Progenitor cell of endocrine pancreas (in vitro differentiated cells): ENCODE measurements around the gene RNU1-4. TPM values are rescaled to one million over a fixed set of nuclear protein-coding genes. Genes with fewer than 3 reads are reported as not detected.
"Not testable (repeated sequence)": the region's sequence is repeated elsewhere in the genome, so short reads cannot be mapped to it uniquely, and the experiment has no call there.

Source experiments
- DNase-seq: peaks from one replicate; pipeline ENCODE4 v3.0.0; 2021; ENCODE audit warnings: low spot score; ENCODE audit not compliant: unreplicated experiment
- H3K27ac Mint-ChIP-seq: 2 replicates; pipeline ENCODE4 v1.8.0; 2021; ENCODE audit warnings: mild to moderate bottlenecking, moderate library complexity, mixed read lengths
- H3K27me3 Mint-ChIP-seq: 2 replicates; pipeline ENCODE4 v1.8.0; 2021; ENCODE audit warnings: mixed read lengths
- H3K36me3 Mint-ChIP-seq: 2 replicates; pipeline ENCODE4 v1.8.0; 2022; ENCODE audit warnings: mixed read lengths; ENCODE audit not compliant: insufficient read depth
- H3K4me1 Mint-ChIP-seq: 2 replicates; pipeline ENCODE4 v1.8.0; 2021; ENCODE audit warnings: low read depth, mixed read lengths
- H3K4me3 Mint-ChIP-seq: 2 replicates; pipeline ENCODE4 v1.8.0; 2021; ENCODE audit warnings: low read depth, mild to moderate bottlenecking, moderate library complexity, mixed read lengths
- H3K9me3 Mint-ChIP-seq: 2 replicates; pipeline ENCODE4 v1.8.0; 2021; ENCODE audit warnings: low read depth, mixed read lengths
- total RNA-seq: library from RNA; stranded (reverse); gene quantifications from 2 replicates; pipeline ENCODE4 v1.2.1, GENCODE V29; 2021
- TF ChIP-seq, protein P1 (sequence below): fragments of 200-600 bp; sonication (generic); IDR thresholded peaks from one replicate; pipeline ENCODE4 v1.5.0; 2021; ENCODE audit warnings: antibody characterized with exemption, mild to moderate bottlenecking; ENCODE audit not compliant: unreplicated experiment

Gene RNU1-4
- total RNA-seq, 1 donor from 2014 or later = 3,957 TPM

DNA sequence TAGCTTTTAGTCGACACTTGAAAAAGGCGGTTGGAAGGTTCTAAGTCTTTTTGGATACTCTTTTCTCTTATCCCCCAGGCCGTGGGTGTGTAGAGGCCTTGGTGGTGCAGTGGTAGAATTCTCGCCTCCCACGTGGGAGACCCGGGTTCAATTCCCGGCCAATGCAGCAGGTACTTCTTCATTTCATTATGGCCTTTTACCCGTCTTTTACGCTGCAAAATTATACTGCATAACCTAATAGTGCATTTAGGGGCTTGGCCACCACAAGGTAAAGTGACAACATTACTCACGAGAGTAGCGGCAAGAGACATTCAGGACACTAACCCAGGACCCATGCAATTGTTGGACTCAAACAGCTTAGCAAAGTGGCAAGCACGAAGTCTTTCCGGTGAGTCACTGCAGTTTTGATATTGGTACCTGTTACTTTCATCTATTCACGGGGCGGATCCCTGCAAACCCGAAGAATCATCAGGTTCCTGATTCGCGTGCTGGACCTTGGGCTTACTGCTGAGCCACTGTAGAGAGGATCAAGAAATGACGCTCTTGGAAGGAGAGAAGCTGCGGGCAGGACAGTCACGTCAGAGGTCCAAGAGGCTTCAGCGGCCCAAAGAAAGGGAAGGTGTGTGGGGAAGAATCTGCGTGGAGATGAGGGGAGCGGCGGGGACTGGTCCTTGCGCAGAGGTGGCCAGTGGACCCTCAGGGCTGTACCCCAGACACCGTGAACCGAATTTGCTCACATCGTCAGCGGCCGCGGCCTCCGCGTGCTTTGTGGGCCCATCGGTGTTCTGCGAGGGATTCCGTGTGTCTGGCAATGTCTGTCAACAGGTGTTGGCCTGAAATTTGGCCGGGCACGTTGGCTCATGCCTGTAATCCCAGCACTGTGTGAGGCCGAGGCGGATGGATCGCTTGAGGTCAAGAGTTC, 12.9 kb upstream of the RNU1-4 start:
- H3K36me3 Mint-ChIP-seq = no peaks in the 10 kb centered on the region
- TF ChIP-seq, protein P1, sequence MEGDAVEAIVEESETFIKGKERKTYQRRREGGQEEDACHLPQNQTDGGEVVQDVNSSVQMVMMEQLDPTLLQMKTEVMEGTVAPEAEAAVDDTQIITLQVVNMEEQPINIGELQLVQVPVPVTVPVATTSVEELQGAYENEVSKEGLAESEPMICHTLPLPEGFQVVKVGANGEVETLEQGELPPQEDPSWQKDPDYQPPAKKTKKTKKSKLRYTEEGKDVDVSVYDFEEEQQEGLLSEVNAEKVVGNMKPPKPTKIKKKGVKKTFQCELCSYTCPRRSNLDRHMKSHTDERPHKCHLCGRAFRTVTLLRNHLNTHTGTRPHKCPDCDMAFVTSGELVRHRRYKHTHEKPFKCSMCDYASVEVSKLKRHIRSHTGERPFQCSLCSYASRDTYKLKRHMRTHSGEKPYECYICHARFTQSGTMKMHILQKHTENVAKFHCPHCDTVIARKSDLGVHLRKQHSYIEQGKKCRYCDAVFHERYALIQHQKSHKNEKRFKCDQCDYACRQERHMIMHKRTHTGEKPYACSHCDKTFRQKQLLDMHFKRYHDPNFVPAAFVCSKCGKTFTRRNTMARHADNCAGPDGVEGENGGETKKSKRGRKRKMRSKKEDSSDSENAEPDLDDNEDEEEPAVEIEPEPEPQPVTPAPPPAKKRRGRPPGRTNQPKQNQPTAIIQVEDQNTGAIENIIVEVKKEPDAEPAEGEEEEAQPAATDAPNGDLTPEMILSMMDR = no peak
- peaks cover 2% of the 10 kb centered on the region for H3K4me1 Mint-ChIP-seq
- no peak for DNase-seq
- no peaks in the 10 kb centered on the region for H3K9me3 Mint-ChIP-seq
- no peak overlapping the region for H3K4me3 Mint-ChIP-seq
- no peaks in the 10 kb centered on the region for H3K27me3 Mint-ChIP-seq
- H3K27ac Mint-ChIP-seq = no peak overlapping the region

DNA sequence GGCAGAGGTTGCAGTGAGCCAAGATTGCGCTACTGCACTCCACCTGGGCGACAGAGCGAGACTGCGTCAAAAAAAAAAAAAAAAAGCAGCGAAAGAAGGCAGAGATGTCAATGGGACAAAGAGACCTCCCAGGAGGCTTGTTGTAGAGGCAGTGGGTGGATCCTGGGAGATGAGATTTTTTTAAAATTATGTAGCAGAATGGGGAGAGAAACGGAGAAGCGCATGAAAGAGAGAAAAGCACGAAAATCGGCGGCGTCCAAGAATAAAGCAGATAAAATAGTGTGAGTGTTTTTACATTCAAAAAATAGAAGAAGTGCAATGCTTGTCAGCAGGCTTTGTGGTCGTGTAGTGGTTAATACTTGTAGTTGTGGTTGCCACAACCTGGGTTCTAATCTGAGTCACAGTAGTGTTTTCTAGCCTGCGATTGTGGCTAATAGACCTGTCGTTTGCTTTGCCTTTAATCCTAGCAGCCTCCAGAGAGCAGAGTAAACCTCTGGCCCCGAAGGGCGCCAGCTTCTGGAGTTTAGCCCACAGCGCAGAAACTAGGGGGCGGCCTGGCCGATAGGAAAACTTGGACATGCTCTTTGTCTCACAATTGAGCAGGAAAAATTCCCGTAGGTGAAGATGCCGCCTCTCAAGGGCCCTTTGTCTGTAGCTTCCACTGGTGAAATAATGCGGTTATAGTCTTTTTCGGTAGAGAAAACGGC, 11.9 kb upstream of the RNU1-4 start:
- H3K27me3 Mint-ChIP-seq, H3K4me1 Mint-ChIP-seq, H3K4me3 Mint-ChIP-seq, H3K27ac Mint-ChIP-seq, H3K9me3 Mint-ChIP-seq, H3K36me3 Mint-ChIP-seq, DNase-seq: not testable (repeated sequence)

DNA sequence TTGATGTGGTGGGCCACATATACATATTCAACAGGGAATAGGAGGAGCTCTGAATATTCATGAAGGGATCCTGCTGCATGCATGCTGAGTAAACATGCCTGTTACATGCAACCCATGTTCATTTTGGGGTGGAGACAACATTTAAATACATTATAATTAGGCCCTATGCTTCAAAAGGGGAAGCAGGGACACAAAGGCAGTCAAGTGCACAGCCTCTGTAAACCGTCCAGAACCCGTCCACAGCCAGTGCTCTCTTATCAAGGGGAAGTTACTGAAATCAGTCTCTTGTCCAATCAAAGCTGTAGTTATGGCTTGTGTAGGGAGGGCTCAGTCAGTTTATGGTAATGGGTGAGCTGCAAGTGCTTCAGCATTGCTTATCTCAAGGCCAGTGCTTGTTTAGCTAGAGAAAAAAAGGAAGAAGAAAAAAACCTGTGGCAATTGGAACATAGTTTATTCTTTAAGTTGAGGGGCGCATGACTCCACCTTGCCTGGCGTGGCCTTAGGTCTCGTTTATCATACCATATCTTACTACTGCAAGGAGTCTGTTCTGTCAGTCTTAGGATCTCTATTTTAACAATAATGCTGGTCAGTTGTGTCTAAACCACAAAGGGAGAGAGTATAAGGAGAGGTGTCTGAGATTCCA, 7.9 kb upstream of the RNU1-4 start:
- not testable (repeated sequence) for H3K4me3 Mint-ChIP-seq, H3K9me3 Mint-ChIP-seq, H3K27me3 Mint-ChIP-seq, DNase-seq, H3K4me1 Mint-ChIP-seq, H3K36me3 Mint-ChIP-seq
- H3K27ac Mint-ChIP-seq = peak overlapping the region; percentile 73

DNA sequence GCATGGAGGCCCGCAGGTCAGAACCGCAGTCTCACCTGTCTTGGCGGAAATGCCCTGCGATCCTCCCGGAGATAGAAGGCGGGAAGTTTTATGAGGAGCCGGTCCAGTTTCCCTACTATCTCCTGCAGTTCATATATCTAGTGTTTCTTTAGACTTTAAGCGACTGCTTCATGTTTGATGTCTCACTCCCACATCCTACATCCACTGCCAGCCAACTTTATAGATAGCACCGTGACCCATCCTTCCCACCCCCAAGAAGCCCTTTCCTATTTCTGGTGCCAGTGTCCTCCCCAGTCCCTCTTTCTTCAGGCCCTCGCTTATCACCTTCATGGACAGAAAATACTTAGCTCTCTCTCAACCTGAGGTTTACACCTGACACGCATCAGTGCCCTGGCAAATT, 914 bp downstream of the RNU1-4 start:
- H3K9me3 Mint-ChIP-seq, H3K27me3 Mint-ChIP-seq, DNase-seq, H3K4me1 Mint-ChIP-seq, H3K4me3 Mint-ChIP-seq, H3K27ac Mint-ChIP-seq, H3K36me3 Mint-ChIP-seq: not testable (repeated sequence)

DNA sequence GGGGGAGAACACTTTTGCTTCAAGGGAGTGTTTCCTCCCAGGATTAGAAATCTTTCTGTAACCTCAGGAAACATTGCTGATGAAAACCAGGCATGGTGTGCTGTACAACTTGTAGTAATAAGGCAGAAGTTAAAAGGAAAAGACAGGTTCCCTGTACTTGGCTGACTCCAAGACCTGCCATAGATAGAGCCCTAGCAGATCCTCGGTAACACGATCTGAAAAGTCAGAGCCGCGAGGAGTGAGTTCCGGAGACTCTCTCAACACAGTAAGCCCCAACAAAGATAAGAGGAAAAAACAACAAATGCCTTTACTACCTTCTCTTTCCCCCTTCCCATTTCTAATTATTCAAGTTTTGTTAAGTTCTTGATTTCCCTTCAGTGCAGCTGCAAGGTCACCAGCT, 7.3 kb downstream of the RNU1-4 start:
- H3K27ac Mint-ChIP-seq, H3K36me3 Mint-ChIP-seq, H3K27me3 Mint-ChIP-seq, H3K4me3 Mint-ChIP-seq, H3K4me1 Mint-ChIP-seq, H3K9me3 Mint-ChIP-seq, DNase-seq: not testable (repeated sequence)

DNA sequence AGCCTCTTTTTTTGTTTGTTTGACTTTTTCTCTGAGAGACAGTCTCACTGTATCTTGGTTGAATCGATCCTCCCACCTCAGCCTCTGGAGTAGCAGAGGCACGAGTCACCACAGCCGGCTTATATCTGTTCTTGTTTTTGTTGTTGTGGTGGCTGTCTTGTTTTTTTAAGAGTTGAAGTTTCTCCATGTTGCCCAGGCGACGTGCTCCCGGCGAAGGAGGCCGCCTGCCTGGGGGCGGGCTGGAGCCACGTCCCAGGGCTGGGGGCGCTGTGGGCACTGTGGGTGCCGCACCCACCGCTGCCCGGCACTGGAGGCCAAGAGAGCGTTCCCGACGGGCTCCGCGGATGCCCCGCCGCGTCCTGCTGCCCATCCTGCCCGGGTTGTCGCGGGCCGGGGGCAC, 8.4 kb downstream of the RNU1-4 start:
- not testable (repeated sequence) for H3K9me3 Mint-ChIP-seq, H3K4me1 Mint-ChIP-seq, H3K27ac Mint-ChIP-seq, DNase-seq, H3K4me3 Mint-ChIP-seq, H3K27me3 Mint-ChIP-seq, H3K36me3 Mint-ChIP-seq

DNA sequence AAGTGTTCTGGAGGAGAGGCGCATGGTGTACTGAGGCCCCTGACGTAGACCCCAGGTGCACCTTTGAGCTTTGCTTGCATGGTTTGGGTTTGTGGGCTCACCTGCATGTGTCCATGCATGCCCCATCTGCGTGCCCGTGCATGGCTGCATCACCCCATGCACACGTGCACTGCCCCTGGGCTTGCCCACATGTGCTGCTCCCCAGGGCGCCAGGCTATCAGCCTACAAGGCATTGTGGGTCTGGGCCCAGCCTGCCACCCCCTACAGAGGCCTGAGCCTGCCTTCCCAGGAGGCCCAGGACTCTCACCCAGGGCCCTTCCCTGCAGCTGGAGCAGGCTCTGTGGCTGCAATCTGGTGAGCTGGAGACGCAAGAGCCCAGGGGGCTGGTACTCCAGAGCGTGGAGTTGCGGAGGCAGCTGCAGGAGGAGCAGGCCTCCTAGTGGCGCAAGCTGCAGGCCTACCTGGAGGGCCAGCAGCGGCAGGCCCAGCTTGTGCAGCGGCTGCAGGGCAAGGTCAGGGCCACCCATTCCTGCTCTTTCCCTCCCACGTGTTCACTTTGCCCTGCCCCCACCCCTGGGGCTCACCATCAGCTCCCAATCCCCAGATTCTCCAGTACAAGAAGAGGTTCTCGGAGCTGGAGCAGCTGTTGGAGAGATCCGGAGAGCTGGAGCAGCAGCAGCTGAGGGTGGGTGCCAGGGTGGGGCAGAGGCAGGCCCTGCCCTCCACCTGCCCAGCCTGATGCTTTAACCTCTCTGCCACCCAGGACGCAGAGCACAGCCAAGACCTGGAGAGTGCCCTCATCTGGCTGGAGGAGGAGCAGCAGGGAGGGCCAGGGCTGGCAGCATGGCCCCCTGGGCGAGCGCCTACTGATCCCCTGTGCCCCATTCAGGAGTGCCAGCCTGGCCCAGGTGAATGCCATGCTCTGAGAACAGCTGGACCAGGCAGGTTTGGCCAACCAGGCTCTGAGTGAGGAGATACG, 9.9 kb downstream of the RNU1-4 start:
- H3K9me3 Mint-ChIP-seq, H3K27me3 Mint-ChIP-seq, H3K4me1 Mint-ChIP-seq, H3K27ac Mint-ChIP-seq, H3K36me3 Mint-ChIP-seq, H3K4me3 Mint-ChIP-seq, DNase-seq: not testable (repeated sequence)

DNA sequence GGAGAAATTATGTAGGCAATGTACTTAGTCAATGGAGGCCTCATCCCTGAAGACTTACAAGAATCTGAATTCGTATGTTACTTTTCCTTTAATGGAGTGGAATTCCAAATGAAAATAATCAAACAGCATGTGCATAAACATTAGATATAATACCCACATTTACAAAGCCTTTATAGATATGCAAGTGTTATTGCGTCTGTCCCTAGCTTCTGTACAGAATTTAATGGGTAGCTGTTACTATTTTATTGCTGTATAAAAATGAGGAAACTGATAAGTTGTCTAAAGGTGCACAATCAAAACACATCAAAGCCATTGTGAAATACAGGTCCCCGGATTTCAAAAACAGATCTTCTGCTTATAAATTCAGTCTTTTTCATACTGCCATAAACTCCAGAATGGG, 12.5 kb downstream of the RNU1-4 start:
- not testable (repeated sequence) for H3K27me3 Mint-ChIP-seq, H3K9me3 Mint-ChIP-seq, H3K4me3 Mint-ChIP-seq, H3K36me3 Mint-ChIP-seq, DNase-seq, H3K27ac Mint-ChIP-seq, H3K4me1 Mint-ChIP-seq
